ENCODE measurements around the gene APBA3. TPM values are rescaled to one million over a fixed set of nuclear protein-coding genes. Genes with fewer than 3 reads are reported as not detected.
"Not testable (repeated sequence)": the region's sequence is repeated elsewhere in the genome, so short reads cannot be mapped to it uniquely, and the experiment has no call there.

Gene APBA3
- total and polyA plus RNA-seq, 12 donors, result 7.4 to 22.6 (median 11.5) TPM

GRCh38 chr19:3768748-3769099 lies 7.2 kb upstream of the APBA3 start:
- WGBS, 2 donors, result 95 to 99% methylated on average over 7 of the region's 7 CpGs
- intact Hi-C loops (cut with DNase I), result loop anchor here in 4 of 10 donors (10.0 kb wide), 3 partner anchors 56 to 206 kb away; partner anchors contain the start of gene DAPK3 (in 1 of the 4)

GRCh38 chr19:3768015-3768747 lies 6.7 kb upstream of the APBA3 start:
- Histone ChIP-seq H3K9me3 (no peaks in the 10 kb centered on the region), H3K27me3 (no peaks in the 10 kb centered on the region), H3K27ac (no peak overlapping the region), H3K36me3 (peaks cover 0 to 56% (median 19%) of the 10 kb centered on the region in 9 donors), H3K4me1 (peaks cover 0 to 13% (median 5%) of the 10 kb centered on the region in 9 donors), H3K4me3 (no peak overlapping the region)
- intact Hi-C loops (cut with DNase I), result loop anchor here in 4 of 10 donors (10.0 kb wide), 3 partner anchors 57 to 207 kb away; partner anchors contain the start of gene DAPK3 (in 1 of the 4)
- DNase-seq (no peak), ATAC-seq (no peak)
- TF ChIP-seq CTCF (IDR thresholded peaks at IDR 0.05), result no peak
- WGBS, 2 donors, result 85 to 87% methylated on average over 25 of the region's 25 CpGs

More at GRCh38 chr19:3768748-3769099, 7.2 kb upstream of the APBA3 start:
- no peak overlapping the region for H3K4me3 ChIP-seq
- peaks cover 0 to 8% (median 0%) of the 10 kb centered on the region in 9 donors for H3K4me1 ChIP-seq
- no peaks in the 10 kb centered on the region for H3K27me3 ChIP-seq
- DNase-seq, result no peak
- no peak overlapping the region for H3K27ac ChIP-seq
- TF ChIP-seq CTCF (IDR thresholded peaks at IDR 0.05), result no peak
- ATAC-seq, result no peak
- peaks cover 0 to 56% (median 19%) of the 10 kb centered on the region in 9 donors for H3K36me3 ChIP-seq
- no peaks in the 10 kb centered on the region for H3K9me3 ChIP-seq

GRCh38 chr19:3767050-3767449 lies 5.6 kb upstream of the APBA3 start:
- ATAC-seq, result no peak
- DNase-seq, result no peak
- Histone ChIP-seq H3K4me1 (peaks cover 0 to 19% (median 9%) of the 10 kb centered on the region in 9 donors), H3K27me3 (no peaks in the 10 kb centered on the region), H3K36me3 (peaks cover 0 to 56% (median 19%) of the 10 kb centered on the region in 9 donors), H3K27ac (no peak overlapping the region), H3K9me3 (no peaks in the 10 kb centered on the region), H3K4me3 (no peak overlapping the region)
- intact Hi-C loops (cut with DNase I), result loop anchor here in 4 of 10 donors (10.0 kb wide), 3 partner anchors 58 to 208 kb away; partner anchors contain the start of gene DAPK3 (in 1 of the 4)
- WGBS, 2 donors, result 95 to 97% methylated on average over 23 of the region's 23 CpGs
- no peak for TF ChIP-seq CTCF (IDR thresholded peaks at IDR 0.05)

- Histone ChIP-seq H3K27ac (no peak overlapping the region), H3K4me1 (peaks cover 3 to 24% (median 14%) of the 10 kb centered on the region in 9 donors), H3K4me3 (no peak overlapping the region), H3K36me3 (peaks cover 0 to 56% (median 19%) of the 10 kb centered on the region in 9 donors), H3K27me3 (no peaks in the 10 kb centered on the region), H3K9me3 (no peaks in the 10 kb centered on the region)
- no peak for ATAC-seq
- intact Hi-C loops (cut with DNase I), result loop anchor here in 4 of 10 donors (10.0 kb wide), 3 partner anchors 58 to 208 kb away; partner anchors contain the start of gene DAPK3 (in 1 of the 4)
- no peak for DNase-seq
- TF ChIP-seq CTCF (IDR thresholded peaks at IDR 0.05), result no peak
- 85 to 88% methylated on average over 7 of the region's 7 CpGs for WGBS, 2 donors
Observed at GRCh38 chr19:3766520-3766919, 5.0 kb upstream of the APBA3 start.

- not testable (repeated sequence) for ATAC-seq, H3K27ac ChIP-seq, H3K4me3 ChIP-seq, H3K27me3 ChIP-seq, H3K9me3 ChIP-seq, DNase-seq
- intact Hi-C loops (cut with DNase I), result loop anchor here in 4 of 10 donors (10.0 kb wide), 3 partner anchors 59 to 209 kb away; partner anchors contain the start of gene DAPK3 (in 1 of the 4)
- H3K36me3 ChIP-seq, result peaks cover 0 to 56% (median 19%) of the 10 kb centered on the region in 9 donors
- H3K4me1 ChIP-seq, result peaks cover 3 to 27% (median 16%) of the 10 kb centered on the region in 9 donors
- 95% methylated on average over 5 of the region's 5 CpGs for WGBS, 2 donors
Observed at GRCh38 chr19:3765757-3766156, 4.3 kb upstream of the APBA3 start.
